IPS-20b (cell line): ENCODE measurements around the gene LRRC2.

Experiments
- H3K27ac ChIP-seq: one replicate; pipeline ENCODE4 v1.5.1; 2013; ENCODE audit warnings: low read length
- H3K27me3 ChIP-seq: 2 replicates; pipeline ENCODE4 v1.6.1; 2013; ENCODE audit warnings: mild to moderate bottlenecking, low read length, inconsistent platforms; ENCODE audit not compliant: insufficient read depth
- H3K36me3 ChIP-seq: 2 replicates; pipeline ENCODE4 v1.6.1; 2013; ENCODE audit warnings: low read depth, mild to moderate bottlenecking, inconsistent platforms, low read length, moderate library complexity; ENCODE audit not compliant: insufficient read depth
- H3K4me1 ChIP-seq: 2 replicates; pipeline ENCODE4 v1.6.1; 2013; ENCODE audit warnings: mild to moderate bottlenecking, control low read depth, inconsistent platforms, low read length, moderate library complexity; ENCODE audit not compliant: insufficient read depth
- H3K4me3 ChIP-seq: 2 replicates; pipeline ENCODE4 v1.5.1; 2013; ENCODE audit warnings: mild to moderate bottlenecking, low read length, inconsistent platforms
- H3K9ac ChIP-seq: 2 replicates; pipeline ENCODE4 v1.6.1; 2013; ENCODE audit warnings: low read depth, mild to moderate bottlenecking, inconsistent platforms, low read length, moderate library complexity
- H3K9me3 ChIP-seq: 2 replicates; pipeline ENCODE4 v1.6.1; 2013; ENCODE audit warnings: mild to moderate bottlenecking, low read depth, low read length, inconsistent platforms; ENCODE audit not compliant: insufficient read depth

LRRC2 gene

GRCh38 chr3:46564190-46565021 is 1.7 kb downstream of the LRRC2 start:
- Histone ChIP-seq H3K36me3 (no peaks in the 10 kb centered on the region), H3K4me3 (no peak overlapping the region), H3K9me3 (peaks cover 6% of the 10 kb centered on the region; the same call in 1 of the 2 replicates), H3K4me1 (peaks cover 21% of the 10 kb centered on the region; the same call in 1 of the 2 replicates), H3K27ac (no peak overlapping the region), H3K9ac (peak overlapping the region; percentile 82; the same call in 1 of the 2 replicates), H3K27me3 (peaks cover 16% of the 10 kb centered on the region; the same call in 1 of the 2 replicates)

- Histone ChIP-seq H3K27me3 (peaks cover 16% of the 10 kb centered on the region; the same call in 1 of the 2 replicates), H3K4me3 (no peak overlapping the region), H3K36me3 (no peaks in the 10 kb centered on the region), H3K9ac (no peak overlapping the region), H3K9me3 (peaks cover 6% of the 10 kb centered on the region; the same call in 1 of the 2 replicates), H3K4me1 (peaks cover 34% of the 10 kb centered on the region), H3K27ac (no peak overlapping the region)
Observed at GRCh38 chr3:46561951-46562350, 4.2 kb downstream of the LRRC2 start.

DNA sequence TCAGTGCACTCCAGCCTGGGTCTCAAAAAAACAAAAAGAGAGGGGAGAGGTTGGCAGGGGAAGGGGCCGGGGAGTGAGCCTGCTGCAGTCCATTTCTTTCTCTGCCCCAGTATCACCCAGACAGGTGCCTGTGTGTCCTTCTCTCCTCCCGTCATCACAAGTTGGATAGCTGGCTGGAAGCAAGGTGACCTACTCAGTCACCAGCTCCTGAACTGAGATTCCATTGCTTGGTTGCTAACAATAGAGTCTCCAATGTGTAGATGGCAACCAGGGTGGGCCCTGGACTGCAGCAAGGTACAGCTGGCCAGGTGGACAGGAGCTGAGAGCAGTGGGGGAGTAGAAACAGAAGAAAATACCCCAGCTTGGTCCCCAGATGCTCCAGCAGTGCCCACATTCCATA is 4.6 kb downstream of the LRRC2 start:
- H3K4me1 ChIP-seq = peaks cover 32% of the 10 kb centered on the region

GRCh38 chr3:46559091-46559704 is 6.9 kb downstream of the LRRC2 start:
- no peaks in the 10 kb centered on the region for H3K27me3 ChIP-seq
- H3K36me3 ChIP-seq = no peaks in the 10 kb centered on the region
- peaks cover 6% of the 10 kb centered on the region; the same call in 1 of the 2 replicates for H3K9me3 ChIP-seq
- no peak overlapping the region for H3K27ac ChIP-seq
- no peak overlapping the region for H3K9ac ChIP-seq
- H3K4me3 ChIP-seq = no peak overlapping the region
- H3K4me1 ChIP-seq = peaks cover 17% of the 10 kb centered on the region

More for the DNA sequence above, 4.6 kb downstream of the LRRC2 start:
- Histone ChIP-seq H3K27ac (no peak overlapping the region), H3K9ac (no peak overlapping the region), H3K9me3 (peaks cover 6% of the 10 kb centered on the region; the same call in 1 of the 2 replicates), H3K27me3 (peaks cover 16% of the 10 kb centered on the region; the same call in 1 of the 2 replicates), H3K4me3 (no peak overlapping the region), H3K36me3 (no peaks in the 10 kb centered on the region)

GRCh38 chr3:46558184-46559043 is 7.7 kb downstream of the LRRC2 start:
- no peak overlapping the region for H3K27ac ChIP-seq
- H3K4me3 ChIP-seq = no peak overlapping the region
- H3K9me3 ChIP-seq = peaks cover 6% of the 10 kb centered on the region; the same call in 1 of the 2 replicates
- H3K4me1 ChIP-seq = peaks cover 15% of the 10 kb centered on the region
- peak overlapping the region; percentile 23; the same call in 1 of the 2 replicates for H3K9ac ChIP-seq
- no peaks in the 10 kb centered on the region for H3K27me3 ChIP-seq
- H3K36me3 ChIP-seq = no peaks in the 10 kb centered on the region

DNA sequence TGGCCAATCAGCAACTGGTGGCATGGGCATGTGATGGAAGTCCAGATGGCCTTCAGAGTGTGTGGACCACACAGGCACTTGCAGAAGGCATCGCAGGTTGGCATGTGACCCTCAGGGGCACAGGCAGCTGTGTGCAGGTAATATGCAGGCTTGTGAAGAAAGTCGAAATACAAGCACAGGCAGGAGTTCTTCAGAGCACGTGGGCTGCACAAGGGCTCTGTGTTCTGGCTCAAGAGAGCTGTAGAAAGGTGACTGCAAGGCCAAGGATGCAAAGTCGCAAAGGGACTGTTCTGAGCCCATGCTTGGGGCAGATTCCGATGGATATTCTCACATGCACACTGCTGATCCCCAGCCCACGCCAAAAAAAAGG is 8.3 kb downstream of the LRRC2 start:
- no peaks in the 10 kb centered on the region for H3K27me3 ChIP-seq
- no peak overlapping the region; the same call in 1 of the 2 replicates for H3K9ac ChIP-seq
- peaks cover 14% of the 10 kb centered on the region for H3K4me1 ChIP-seq
- no peaks in the 10 kb centered on the region for H3K36me3 ChIP-seq
- no peak overlapping the region for H3K4me3 ChIP-seq
- H3K9me3 ChIP-seq = peaks cover 6% of the 10 kb centered on the region; the same call in 1 of the 2 replicates
- H3K27ac ChIP-seq = peak overlapping the region; percentile 25

- Histone ChIP-seq H3K9me3 (peaks cover 11% of the 10 kb centered on the region), H3K4me3 (no peak overlapping the region), H3K4me1 (peaks cover 8% of the 10 kb centered on the region), H3K27me3 (no peaks in the 10 kb centered on the region), H3K27ac (no peak overlapping the region), H3K36me3 (peaks cover 16% of the 10 kb centered on the region; the same call in 1 of the 2 replicates), H3K9ac (no peak overlapping the region)
Observed at GRCh38 chr3:46553154-46553553, 12.9 kb downstream of the LRRC2 start.

DNA sequence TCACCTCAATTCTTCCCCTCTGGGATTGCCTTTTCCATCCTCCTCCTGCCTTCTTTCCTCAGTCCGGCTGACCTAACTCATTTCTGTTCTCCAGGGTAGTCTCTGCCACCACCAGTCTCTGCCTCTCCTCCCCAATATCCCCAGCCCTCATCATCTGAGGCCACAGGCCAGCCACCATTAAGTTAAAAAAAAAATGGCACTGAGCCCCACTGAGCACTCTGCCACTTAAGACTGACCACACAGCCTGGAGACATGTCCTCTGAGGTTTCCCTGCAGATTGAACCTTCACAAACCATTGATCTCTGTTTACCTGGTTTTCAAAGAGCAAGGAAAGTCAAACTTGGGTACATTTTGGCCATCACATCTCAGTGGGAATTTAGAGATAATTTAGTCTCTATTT is 13.6 kb downstream of the LRRC2 start:
- Histone ChIP-seq H3K9ac (no peak overlapping the region), H3K9me3 (peaks cover 11% of the 10 kb centered on the region), H3K27ac (no peak overlapping the region), H3K4me1 (peaks cover 3% of the 10 kb centered on the region), H3K4me3 (no peak overlapping the region), H3K27me3 (no peaks in the 10 kb centered on the region), H3K36me3 (peaks cover 16% of the 10 kb centered on the region; the same call in 1 of the 2 replicates)

- Histone ChIP-seq H3K4me1 (peaks cover 8% of the 10 kb centered on the region), H3K9ac (no peak overlapping the region), H3K27ac (no peak overlapping the region), H3K9me3 (peaks cover 11% of the 10 kb centered on the region), H3K4me3 (no peak overlapping the region), H3K36me3 (peaks cover 16% of the 10 kb centered on the region; the same call in 1 of the 2 replicates), H3K27me3 (no peaks in the 10 kb centered on the region)
Observed at GRCh38 chr3:46551615-46552014, 14.5 kb downstream of the LRRC2 start.

DNA sequence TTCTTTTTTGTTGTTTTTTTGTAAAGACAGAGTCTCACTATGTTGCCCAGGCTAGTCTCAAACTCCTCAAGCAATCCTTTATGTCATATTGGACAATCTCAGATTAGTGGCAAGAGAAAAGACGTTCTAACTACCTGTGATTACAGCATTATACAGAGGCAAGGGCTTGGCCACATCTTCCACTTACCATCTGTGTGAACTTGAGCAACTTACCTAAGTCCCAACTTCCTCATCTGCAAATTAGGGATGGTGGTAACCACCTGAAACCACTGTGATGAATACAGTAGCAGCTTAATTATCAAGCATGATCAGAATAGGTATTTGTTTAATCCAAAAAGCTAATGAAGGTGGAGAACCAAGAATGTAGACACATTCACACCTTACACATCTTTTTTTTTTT is 16.1 kb downstream of the LRRC2 start:
- peaks cover 11% of the 10 kb centered on the region for H3K9me3 ChIP-seq
- H3K27me3 ChIP-seq = no peaks in the 10 kb centered on the region
- peaks cover 23% of the 10 kb centered on the region for H3K4me1 ChIP-seq
- H3K36me3 ChIP-seq = peaks cover 16% of the 10 kb centered on the region; the same call in 1 of the 2 replicates
- H3K4me3 ChIP-seq = no peak overlapping the region
- H3K27ac ChIP-seq = no peak overlapping the region
- H3K9ac ChIP-seq = no peak overlapping the region

GRCh38 chr3:46549408-46549904 is 16.6 kb downstream of the LRRC2 start:
- peaks cover 16% of the 10 kb centered on the region; the same call in 1 of the 2 replicates for H3K36me3 ChIP-seq
- no peak overlapping the region for H3K27ac ChIP-seq
- H3K9ac ChIP-seq = no peak overlapping the region
- no peaks in the 10 kb centered on the region for H3K27me3 ChIP-seq
- H3K4me3 ChIP-seq = no peak overlapping the region
- peaks cover 11% of the 10 kb centered on the region for H3K9me3 ChIP-seq
- H3K4me1 ChIP-seq = peaks cover 28% of the 10 kb centered on the region
